ENCODE data around the gene APCDD1L. TPM values are rescaled to one million over a fixed set of nuclear protein-coding genes. Genes with fewer than 3 reads are reported as not detected.

The APCDD1L gene
- polyA plus RNA-seq, result under 1 TPM in 2 of 4 donors, not detected in 2; 0.10 to 0.46 TPM
- long read RNA-seq, donor 1, result 0 reads
- long read RNA-seq, donor 2, result 0 reads
- long read RNA-seq, donor 3, result 0 reads
- long read RNA-seq, donor 4, result 0 reads
- long read RNA-seq, donor 5, result 0 reads
- long read RNA-seq, donor 6, result 0 reads
- long read RNA-seq, donor 7, partial matches to known transcripts, result 0 of 1 reads
- long read RNA-seq, donor 7, other reads (novel, unspliced or antisense), result 0 of 1 reads
- long read RNA-seq, donor 8, result 0 reads
- long read RNA-seq, donor 9, result 0 reads
- long read RNA-seq, donor 10, result 0 reads

DNA sequence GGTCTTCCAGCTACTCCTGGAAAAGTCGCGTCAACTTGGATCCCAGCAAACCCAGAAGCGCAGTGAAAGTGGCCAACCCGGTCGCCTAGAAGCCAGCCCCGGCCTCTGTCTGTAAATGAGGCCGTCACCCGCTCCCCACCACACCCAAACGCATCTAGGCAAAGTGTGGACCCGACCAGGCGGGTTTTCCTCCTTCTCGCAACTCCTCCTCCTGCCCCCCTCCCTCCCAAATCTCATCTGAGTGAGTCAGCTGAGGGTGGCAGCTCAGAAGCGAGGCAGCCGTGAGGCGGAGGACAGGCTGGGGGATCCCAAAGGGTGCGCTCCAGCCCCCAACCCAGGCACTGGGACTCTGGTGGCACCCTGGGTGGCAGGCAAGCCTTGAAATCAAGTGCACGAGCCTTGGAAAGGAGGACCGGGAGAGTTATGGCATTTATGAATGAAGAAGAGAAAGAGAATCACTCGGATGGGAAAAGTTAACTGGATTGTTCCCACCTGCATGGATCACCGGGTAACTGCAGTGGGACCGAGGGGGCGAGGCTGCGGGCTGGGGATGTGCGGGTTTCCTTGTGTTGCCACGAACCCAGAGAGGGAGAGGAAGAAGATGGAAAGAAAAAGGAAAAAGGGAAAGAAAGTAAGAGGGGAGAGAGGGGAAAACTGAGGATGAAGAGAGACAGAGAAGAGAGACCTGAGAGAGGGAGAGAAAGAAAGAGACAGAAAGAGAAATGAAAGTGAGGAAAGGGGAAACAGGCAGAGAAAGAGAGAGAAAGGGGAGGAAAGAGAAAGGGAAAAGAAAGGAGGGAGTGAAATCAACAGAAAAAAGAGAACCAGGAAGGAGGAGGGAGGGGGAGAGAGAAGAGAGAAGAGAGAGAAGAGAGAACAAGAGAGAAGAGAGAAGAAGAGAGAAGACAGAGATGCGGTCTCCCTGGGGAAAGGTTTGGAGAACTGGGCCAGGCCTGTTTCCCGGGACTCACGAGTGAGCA lies at the start of gene APCDD1L:
Gene APCDD1L, minus strand, starts transcription at position 167 of the 980 bp plus-strand sequence. CDS start 692 bp downstream, outside the sequence.
- Histone ChIP-seq H3K4me1 (ENCODE audit: control insufficient read depth in 3 of 3, insufficient read depth in 2 of 3, low read depth in 1 of 3, low read length in 2 of 3) (no peaks in the 10 kb centered on the region), H3K9me3 (ENCODE audit: control insufficient read depth in 2 of 2, insufficient read depth in 1 of 2, low read depth in 1 of 2, low read length in 1 of 2) (no peaks in the 10 kb centered on the region), H3K4me3 (ENCODE audit: low read depth in 1 of 3, low read length in 3 of 3) (peak within 1 kb of the TSS in 1 of 3 donors; percentile 3), H3K36me3 (ENCODE audit: control insufficient read depth in 3 of 3, insufficient read depth in 2 of 3, low read depth in 1 of 3, low read length in 3 of 3) (no peaks in the 10 kb centered on the region), H3K27me3 (ENCODE audit: control insufficient read depth in 3 of 3, insufficient read depth in 3 of 3, low read length in 3 of 3) (peaks cover 7 to 36% (median 18%) of the 10 kb centered on the region in 3 donors), H3K27ac (ENCODE audit: low read depth in 1 of 3, low read length in 2 of 3) (no peak within 1 kb of the TSS)
- DNase-seq, result no peak
- WGBS, 3 donors, result 22 to 25% (median 22%) methylated on average over 24 to 28 of the region's 28 CpGs
- FAIRE-seq, result no peak

DNA sequence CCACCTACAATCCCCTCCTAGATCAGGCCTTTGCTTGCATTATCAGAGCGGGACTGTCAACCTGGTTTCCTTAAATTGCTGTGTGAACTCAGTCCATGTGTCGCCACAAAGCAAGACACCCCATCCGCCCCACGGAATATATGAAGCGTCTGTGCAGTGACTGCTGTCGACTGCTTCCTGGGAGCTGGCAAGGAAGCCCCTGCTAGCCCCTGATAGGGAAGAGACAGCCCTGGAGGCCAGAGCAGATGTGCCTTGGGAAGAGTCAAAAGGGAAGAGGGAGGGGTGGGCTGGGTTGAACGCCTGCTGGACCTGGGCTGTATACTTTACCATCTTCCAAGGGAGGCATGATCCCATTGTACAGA lies 44.1 kb upstream of the APCDD1L start:
- Histone ChIP-seq H3K36me3 (ENCODE audit: control insufficient read depth in 3 of 3, insufficient read depth in 2 of 3, low read depth in 1 of 3, low read length in 3 of 3) (no peaks in the 10 kb centered on the region), H3K27ac (ENCODE audit: low read depth in 1 of 3, low read length in 2 of 3) (no peak overlapping the region), H3K4me1 (ENCODE audit: control insufficient read depth in 3 of 3, insufficient read depth in 2 of 3, low read depth in 1 of 3, low read length in 2 of 3) (no peaks in the 10 kb centered on the region), H3K9me3 (ENCODE audit: control insufficient read depth in 2 of 2, insufficient read depth in 1 of 2, low read depth in 1 of 2, low read length in 1 of 2) (no peaks in the 10 kb centered on the region), H3K4me3 (ENCODE audit: low read depth in 1 of 3, low read length in 3 of 3) (no peak overlapping the region), H3K27me3 (ENCODE audit: control insufficient read depth in 3 of 3, insufficient read depth in 3 of 3, low read length in 3 of 3) (peaks cover 0 to 2% (median 0%) of the 10 kb centered on the region in 3 donors)
- DNase-seq (no peak), FAIRE-seq (no peak)
- WGBS, 3 donors, result 85 to 93% (median 89%) methylated on average over 7 of the region's 7 CpGs

DNA sequence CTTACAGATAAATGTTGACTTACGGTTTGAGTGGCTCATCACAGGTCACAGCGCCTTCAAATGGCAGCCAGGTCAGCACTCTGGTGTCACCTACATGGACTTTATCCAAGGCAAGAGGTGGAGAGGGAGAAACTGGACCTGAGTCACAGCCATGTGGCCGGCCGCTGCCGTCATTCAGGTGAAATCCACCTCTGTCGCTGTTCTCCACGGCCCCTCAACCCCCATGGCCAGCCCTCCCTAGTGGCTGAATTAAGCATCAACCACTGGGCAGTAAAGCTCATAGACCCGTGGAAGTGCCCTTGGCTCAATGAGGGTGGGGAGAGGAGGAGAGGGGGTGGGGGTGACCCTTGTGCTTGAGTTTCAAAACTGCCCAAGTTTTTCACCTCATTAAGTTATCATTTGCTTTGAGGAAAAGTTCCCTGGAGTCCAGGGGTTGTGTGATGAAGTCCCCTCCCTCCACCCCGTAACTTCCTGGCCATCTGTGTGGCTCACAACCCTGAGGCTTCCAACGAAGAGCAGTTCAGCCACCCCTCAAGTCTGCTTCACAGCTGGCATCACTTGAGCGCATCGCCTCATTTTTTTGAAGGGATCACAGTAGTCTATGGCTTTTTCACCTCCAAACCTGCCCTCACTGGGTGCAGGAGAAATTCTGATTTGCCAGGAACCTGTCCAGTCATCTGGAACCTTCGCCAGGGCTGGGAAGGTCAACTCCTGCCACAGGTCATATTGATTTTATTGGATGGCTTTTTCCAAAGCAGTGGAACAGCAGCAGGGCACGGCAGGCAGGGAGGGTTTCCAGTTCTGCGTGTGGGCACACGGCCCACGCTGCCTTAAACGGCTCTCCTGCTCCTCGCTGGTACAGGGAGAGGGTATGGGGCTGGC lies 43.5 kb upstream of the APCDD1L start:
- FAIRE-seq (no peak), DNase-seq (no peak)
- 67 to 77% (median 71%) methylated on average over 19 of the region's 19 CpGs for WGBS, 3 donors
- Histone ChIP-seq H3K27ac (ENCODE audit: low read depth in 1 of 3, low read length in 2 of 3) (no peak overlapping the region), H3K27me3 (ENCODE audit: control insufficient read depth in 3 of 3, insufficient read depth in 3 of 3, low read length in 3 of 3) (peaks cover 0 to 2% (median 0%) of the 10 kb centered on the region in 3 donors), H3K9me3 (ENCODE audit: control insufficient read depth in 2 of 2, insufficient read depth in 1 of 2, low read depth in 1 of 2, low read length in 1 of 2) (no peaks in the 10 kb centered on the region), H3K36me3 (ENCODE audit: control insufficient read depth in 3 of 3, insufficient read depth in 2 of 3, low read depth in 1 of 3, low read length in 3 of 3) (no peaks in the 10 kb centered on the region), H3K4me1 (ENCODE audit: control insufficient read depth in 3 of 3, insufficient read depth in 2 of 3, low read depth in 1 of 3, low read length in 2 of 3) (no peaks in the 10 kb centered on the region), H3K4me3 (ENCODE audit: low read depth in 1 of 3, low read length in 3 of 3) (no peak overlapping the region)

DNA sequence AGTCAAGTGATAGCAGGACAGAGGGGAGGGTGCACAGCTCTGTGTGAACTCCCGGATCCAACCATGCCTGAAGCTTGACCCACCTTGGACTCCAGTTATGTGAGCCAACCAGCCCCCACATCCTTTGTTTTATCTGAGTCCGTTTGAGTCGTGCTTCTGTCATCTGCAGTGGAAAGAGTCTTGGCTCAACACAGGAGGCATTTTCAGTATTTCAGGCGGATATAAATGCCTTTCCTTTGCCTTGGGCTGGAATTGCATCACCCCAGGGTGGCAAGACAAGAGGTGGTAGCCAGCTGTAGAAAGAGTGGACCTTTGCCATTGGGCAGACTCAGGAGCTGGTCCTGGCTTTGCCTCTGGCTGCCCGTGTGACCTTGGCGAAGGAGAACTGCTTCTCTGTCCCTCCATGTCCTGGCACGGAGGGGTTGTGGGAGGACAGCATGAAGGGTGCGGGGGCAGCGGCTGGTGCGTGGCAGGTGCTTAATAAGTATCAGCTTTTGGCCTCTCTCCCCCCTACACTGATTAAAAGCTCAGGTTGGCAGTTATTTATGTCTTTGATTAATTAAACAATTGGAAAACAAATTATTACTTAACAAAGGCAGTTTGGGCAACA lies 42.6 kb upstream of the APCDD1L start:
- Histone ChIP-seq H3K36me3 (ENCODE audit: control insufficient read depth in 3 of 3, insufficient read depth in 2 of 3, low read depth in 1 of 3, low read length in 3 of 3) (no peaks in the 10 kb centered on the region), H3K27ac (ENCODE audit: low read depth in 1 of 3, low read length in 2 of 3) (no peak overlapping the region), H3K27me3 (ENCODE audit: control insufficient read depth in 3 of 3, insufficient read depth in 3 of 3, low read length in 3 of 3) (peaks cover 0 to 5% (median 0%) of the 10 kb centered on the region in 3 donors), H3K4me1 (ENCODE audit: control insufficient read depth in 3 of 3, insufficient read depth in 2 of 3, low read depth in 1 of 3, low read length in 2 of 3) (no peaks in the 10 kb centered on the region), H3K9me3 (ENCODE audit: control insufficient read depth in 2 of 2, insufficient read depth in 1 of 2, low read depth in 1 of 2, low read length in 1 of 2) (no peaks in the 10 kb centered on the region), H3K4me3 (ENCODE audit: low read depth in 1 of 3, low read length in 3 of 3) (no peak overlapping the region)
- no peak for FAIRE-seq
- DNase-seq, result no peak
- 73 to 83% (median 82%) methylated on average over 10 of the region's 10 CpGs for WGBS, 3 donors

DNA sequence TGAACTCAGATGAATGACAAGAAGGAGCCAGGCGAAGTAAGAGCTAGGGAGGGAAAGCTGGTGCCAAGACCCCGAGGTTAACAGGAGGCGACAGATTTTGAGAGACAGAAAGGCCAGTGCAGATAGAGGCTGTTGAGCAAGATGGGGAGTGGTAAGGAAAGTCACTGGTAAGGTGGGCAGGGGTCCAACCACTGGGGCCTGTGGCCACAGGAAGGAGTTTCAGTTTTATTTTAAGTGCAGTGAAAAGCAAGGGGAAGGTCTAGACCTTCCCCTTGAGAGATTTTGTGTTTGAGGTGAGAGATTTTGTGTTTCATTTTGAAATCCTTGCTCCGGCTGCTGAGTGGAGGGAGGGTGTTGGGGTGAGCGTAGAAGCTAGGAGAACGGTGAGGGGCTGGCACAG lies 41.8 kb upstream of the APCDD1L start:
- Histone ChIP-seq H3K9me3 (ENCODE audit: control insufficient read depth in 2 of 2, insufficient read depth in 1 of 2, low read depth in 1 of 2, low read length in 1 of 2) (no peaks in the 10 kb centered on the region), H3K27ac (ENCODE audit: low read depth in 1 of 3, low read length in 2 of 3) (no peak overlapping the region), H3K4me1 (ENCODE audit: control insufficient read depth in 3 of 3, insufficient read depth in 2 of 3, low read depth in 1 of 3, low read length in 2 of 3) (no peaks in the 10 kb centered on the region), H3K4me3 (ENCODE audit: low read depth in 1 of 3, low read length in 3 of 3) (no peak overlapping the region), H3K36me3 (ENCODE audit: control insufficient read depth in 3 of 3, insufficient read depth in 2 of 3, low read depth in 1 of 3, low read length in 3 of 3) (no peaks in the 10 kb centered on the region), H3K27me3 (ENCODE audit: control insufficient read depth in 3 of 3, insufficient read depth in 3 of 3, low read length in 3 of 3) (peaks cover 0 to 5% (median 0%) of the 10 kb centered on the region in 3 donors)
- FAIRE-seq, result no peak
- WGBS, 3 donors, result 78 to 86% (median 80%) methylated on average over 6 of the region's 6 CpGs
- DNase-seq, result no peak

DNA sequence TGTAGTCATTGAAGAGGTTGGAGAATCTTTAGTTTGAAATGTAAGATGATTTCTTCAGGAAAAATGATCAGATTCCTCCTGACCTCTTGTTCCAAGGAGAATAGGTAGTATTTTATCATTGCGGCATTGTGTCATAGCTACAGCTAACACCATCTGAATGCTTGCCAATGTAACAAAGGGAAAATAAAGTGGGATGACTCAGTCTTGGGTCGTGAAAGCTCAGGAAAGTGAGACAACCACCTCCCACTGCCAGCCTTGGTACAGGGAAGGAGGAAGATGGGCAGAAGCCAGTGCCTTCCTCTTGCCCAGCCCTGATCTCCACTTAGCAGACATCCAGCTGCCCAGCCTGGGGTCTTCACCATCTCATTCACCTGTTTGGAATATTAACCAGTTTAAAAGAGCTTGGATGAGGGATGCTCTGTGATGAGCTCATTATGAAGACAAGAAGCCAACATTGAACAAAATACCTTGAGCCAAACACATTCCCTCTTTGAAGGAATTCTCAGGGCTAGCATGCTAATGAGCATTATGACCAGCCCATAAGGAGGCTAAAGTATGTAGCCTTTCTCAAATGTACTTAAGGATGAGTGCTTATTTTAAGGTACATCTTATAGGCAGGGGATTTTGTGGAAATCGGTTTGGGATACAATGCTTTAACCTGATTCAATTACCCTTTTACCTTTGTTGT lies 40.0 kb upstream of the APCDD1L start:
- 59 to 75% (median 69%) methylated on average over 3 of the region's 3 CpGs for WGBS, 3 donors
- DNase-seq, result no peak
- Histone ChIP-seq H3K9me3 (ENCODE audit: control insufficient read depth in 2 of 2, insufficient read depth in 1 of 2, low read depth in 1 of 2, low read length in 1 of 2) (no peaks in the 10 kb centered on the region), H3K4me3 (ENCODE audit: low read depth in 1 of 3, low read length in 3 of 3) (no peak overlapping the region), H3K27me3 (ENCODE audit: control insufficient read depth in 3 of 3, insufficient read depth in 3 of 3, low read length in 3 of 3) (peaks cover 0 to 5% (median 0%) of the 10 kb centered on the region in 3 donors), H3K36me3 (ENCODE audit: control insufficient read depth in 3 of 3, insufficient read depth in 2 of 3, low read depth in 1 of 3, low read length in 3 of 3) (no peaks in the 10 kb centered on the region), H3K27ac (ENCODE audit: low read depth in 1 of 3, low read length in 2 of 3) (no peak overlapping the region), H3K4me1 (ENCODE audit: control insufficient read depth in 3 of 3, insufficient read depth in 2 of 3, low read depth in 1 of 3, low read length in 2 of 3) (no peaks in the 10 kb centered on the region)
- FAIRE-seq, result no peak

DNA sequence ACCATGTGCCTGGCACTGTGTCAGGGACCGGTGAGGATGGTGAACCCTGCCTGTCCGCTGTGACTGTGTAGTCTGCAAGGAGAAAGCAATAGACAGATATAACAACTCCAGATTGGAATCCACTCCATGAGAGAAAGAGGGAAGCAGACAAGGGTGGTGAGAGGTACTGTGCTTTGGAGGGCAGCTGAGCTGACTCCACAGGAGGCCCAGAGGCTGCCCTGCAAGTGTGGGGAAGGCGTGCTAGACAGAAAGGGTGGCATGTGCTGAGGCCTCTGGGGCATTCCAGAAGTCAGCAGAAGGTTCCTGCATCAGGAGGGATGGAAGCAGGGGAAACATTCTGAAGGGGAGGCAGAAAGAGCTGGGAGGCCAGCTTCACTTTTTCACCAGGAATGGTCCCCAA lies 39.3 kb upstream of the APCDD1L start:
- H3K27me3 ChIP-seq (ENCODE audit: control insufficient read depth in 3 of 3, insufficient read depth in 3 of 3, low read length in 3 of 3), result peaks cover 0 to 5% (median 0%) of the 10 kb centered on the region in 3 donors
- no peak overlapping the region for H3K4me3 ChIP-seq (ENCODE audit: low read depth in 1 of 3, low read length in 3 of 3)
- no peak for DNase-seq
- FAIRE-seq, result no peak
- H3K9me3 ChIP-seq (ENCODE audit: control insufficient read depth in 2 of 2, insufficient read depth in 1 of 2, low read depth in 1 of 2, low read length in 1 of 2), result no peaks in the 10 kb centered on the region
- no peaks in the 10 kb centered on the region for H3K36me3 ChIP-seq (ENCODE audit: control insufficient read depth in 3 of 3, insufficient read depth in 2 of 3, low read depth in 1 of 3, low read length in 3 of 3)
- no peak overlapping the region for H3K27ac ChIP-seq (ENCODE audit: low read depth in 1 of 3, low read length in 2 of 3)
- 80 to 96% (median 95%) methylated on average over 3 of the region's 3 CpGs for WGBS, 3 donors
- H3K4me1 ChIP-seq (ENCODE audit: control insufficient read depth in 3 of 3, insufficient read depth in 2 of 3, low read depth in 1 of 3, low read length in 2 of 3), result no peaks in the 10 kb centered on the region
